ENCODE measurements around the gene GULP1.
"Not testable (repeated sequence)": the region's sequence is repeated elsewhere in the genome, so short reads cannot be mapped to it uniquely, and the experiment has no call there.

GULP1 gene

GRCh38 chr2:188527581-188527993, 235.9 kb downstream of the GULP1 start:
- ATAC-seq: no peak
- DNase-seq: no peak

GRCh38 chr2:188529710-188530109, 238.0 kb downstream of the GULP1 start:
- ATAC-seq (no peak), DNase-seq (no peak)

- no peak for DNase-seq
- no peak for ATAC-seq
Observed at GRCh38 chr2:188534875-188535274, 243.2 kb downstream of the GULP1 start.

GRCh38 chr2:188551671-188552070, 260.0 kb downstream of the GULP1 start:
- no peak for ATAC-seq
- no peak for DNase-seq

- ATAC-seq (no peak), DNase-seq (no peak)
Observed at GRCh38 chr2:188557081-188557480, 265.4 kb downstream of the GULP1 start.

- DNase-seq, ATAC-seq: not testable (repeated sequence)
Observed at GRCh38 chr2:188559455-188559854, 267.8 kb downstream of the GULP1 start.

DNA sequence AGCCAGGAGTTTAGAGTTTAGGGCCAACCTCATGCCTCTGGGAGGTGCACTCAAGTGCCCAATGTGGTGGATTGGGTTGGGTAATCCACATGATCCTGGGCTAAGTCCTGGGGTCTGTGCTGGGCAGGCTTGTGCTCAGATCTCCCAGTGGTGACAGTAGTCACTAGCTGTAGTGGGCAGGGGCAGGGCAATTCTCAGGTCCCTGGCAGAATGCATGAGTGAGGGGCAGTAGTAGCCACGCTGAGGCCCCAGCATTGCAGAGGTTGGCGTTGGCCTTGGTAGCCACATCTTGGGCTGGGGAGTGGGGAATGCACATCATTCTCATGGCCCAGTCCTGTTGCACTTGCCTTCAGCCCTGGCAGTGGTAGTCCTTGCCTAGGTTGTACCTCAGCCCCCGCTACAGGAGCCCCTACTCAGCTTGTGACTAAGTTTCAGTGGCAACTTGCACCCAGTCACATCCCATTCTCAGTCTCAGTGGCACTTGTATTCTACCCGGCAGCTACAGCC, 269.9 kb downstream of the GULP1 start:
- DNase-seq: no peak
- ATAC-seq: no peak

DNA sequence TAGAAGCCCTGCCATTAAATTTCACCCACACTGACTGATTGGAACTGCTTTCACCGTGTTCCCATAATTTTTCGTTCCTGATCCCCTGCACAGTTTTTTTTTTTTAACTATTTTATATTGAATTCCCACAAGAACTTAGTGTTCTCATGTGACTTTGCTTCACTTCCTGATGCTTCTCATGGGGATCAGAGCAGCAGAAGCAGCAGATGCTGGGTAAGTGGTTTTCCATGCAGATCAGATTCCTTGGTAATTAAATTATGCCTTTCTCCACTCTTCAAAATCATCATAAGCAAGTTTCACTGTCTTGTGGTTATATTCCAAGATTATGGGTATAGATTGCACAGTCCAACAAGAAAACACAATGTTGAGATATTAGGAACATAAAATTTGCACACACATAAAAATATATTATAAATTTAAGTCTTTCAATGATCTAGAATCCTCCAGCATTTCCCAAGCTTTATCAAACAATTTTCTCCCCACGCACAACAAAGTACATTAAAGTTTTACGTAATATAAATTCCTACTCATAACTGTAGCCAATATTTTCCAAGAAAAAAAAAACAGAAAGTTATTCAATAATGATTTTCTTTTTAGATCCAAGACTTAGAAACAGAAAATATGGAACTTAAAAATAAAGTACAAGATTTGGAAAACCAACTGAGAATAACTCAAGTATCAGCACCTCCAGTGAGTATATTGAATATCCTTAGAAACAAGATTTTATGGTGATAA, 277.9 kb downstream of the GULP1 start:
- ATAC-seq: no peak
- DNase-seq: no peak

- ATAC-seq (no peak), DNase-seq (no peak)
Observed at GRCh38 chr2:188570370-188570769, 278.7 kb downstream of the GULP1 start.

GRCh38 chr2:188571543-188572303, 280.0 kb downstream of the GULP1 start:
- ATAC-seq (no peak), DNase-seq (no peak)

DNA sequence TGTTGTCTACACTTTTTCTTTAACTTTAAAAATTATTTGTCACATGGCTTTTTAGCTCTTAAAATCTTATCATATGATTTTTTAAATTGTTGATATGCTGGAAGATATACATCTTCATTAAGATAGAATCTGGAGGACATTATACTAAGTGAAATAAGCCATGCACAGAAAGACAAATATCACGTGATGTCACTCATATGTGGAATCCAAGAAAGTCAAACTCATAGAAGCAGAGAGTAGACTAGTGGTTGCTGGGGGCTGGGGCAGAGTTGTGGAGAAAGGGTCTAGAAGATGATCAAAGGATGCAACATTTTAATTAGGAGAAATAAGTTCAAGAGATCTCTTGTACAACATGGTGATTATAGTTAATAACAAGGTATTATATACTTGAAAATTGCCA, 280.9 kb downstream of the GULP1 start:
- ATAC-seq: no peak
- no peak for DNase-seq

DNA sequence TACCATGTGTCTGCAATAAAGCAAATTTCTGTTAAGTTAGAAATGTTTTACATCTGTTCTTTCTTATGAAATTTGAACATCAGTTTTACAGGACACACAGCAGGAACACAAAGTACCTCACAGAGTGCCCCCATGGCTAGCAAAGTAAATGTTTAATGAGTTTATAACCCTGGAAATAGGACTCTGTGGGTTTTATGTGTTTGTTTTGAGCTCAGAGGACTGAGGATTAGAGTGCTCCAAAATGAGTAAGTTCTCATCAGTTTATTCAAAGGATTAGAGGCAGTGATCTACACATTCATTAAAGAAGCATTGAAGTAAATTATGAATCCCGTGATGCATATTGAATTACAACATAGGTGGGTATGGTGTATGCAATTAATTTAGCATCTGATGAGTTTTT, 281.8 kb downstream of the GULP1 start:
- DNase-seq: no peak
- ATAC-seq: no peak

- ATAC-seq (no peak), DNase-seq (no peak)
Observed at GRCh38 chr2:188576006-188576405, 284.3 kb downstream of the GULP1 start.

GRCh38 chr2:188576651-188577050, 285.0 kb downstream of the GULP1 start:
- no peak for DNase-seq
- ATAC-seq: no peak

DNA sequence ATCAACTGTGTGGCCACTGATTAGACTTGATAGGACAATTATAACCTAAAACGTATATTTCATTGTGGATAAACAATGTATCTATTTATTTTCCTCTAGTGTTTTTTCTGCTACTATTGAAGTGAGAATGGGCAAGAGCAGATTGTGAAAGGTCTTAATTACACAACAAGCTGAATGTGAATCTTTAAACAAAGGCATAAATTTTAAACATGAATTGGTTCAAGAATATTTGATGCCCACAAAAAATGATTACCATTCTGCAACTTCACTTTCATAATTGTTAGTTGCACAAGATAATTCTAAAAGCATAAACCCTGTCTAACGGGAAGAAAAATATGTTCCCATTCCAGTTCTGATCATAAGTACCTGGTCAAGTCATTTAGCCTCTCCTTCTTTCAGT, 285.6 kb downstream of the GULP1 start:
- ATAC-seq (no peak), DNase-seq (no peak)

- DNase-seq: no peak
Observed at GRCh38 chr2:188580738-188581137, 289.1 kb downstream of the GULP1 start.

DNA sequence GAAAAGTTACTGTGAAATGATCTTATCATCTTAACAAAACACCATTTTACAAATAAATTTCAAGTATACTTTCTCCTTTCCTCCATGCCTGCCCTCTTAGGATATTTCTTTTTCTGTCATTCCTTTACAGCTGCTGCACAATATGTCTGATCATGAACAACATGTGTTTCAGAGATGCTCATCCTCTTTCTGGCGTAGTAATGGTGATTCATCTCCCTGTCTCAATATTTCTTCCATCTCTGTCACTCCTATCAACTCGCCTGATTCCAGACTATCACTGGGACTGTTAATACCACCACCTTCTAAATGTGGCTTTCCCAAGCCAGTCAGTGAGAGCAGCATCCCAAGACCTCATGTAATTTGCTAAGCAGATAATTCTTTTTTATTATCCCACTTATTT, 290.5 kb downstream of the GULP1 start:
- ATAC-seq: no peak
- no peak for DNase-seq

More at GRCh38 chr2:188580738-188581137, 289.1 kb downstream of the GULP1 start:
- no peak for ATAC-seq

DNA sequence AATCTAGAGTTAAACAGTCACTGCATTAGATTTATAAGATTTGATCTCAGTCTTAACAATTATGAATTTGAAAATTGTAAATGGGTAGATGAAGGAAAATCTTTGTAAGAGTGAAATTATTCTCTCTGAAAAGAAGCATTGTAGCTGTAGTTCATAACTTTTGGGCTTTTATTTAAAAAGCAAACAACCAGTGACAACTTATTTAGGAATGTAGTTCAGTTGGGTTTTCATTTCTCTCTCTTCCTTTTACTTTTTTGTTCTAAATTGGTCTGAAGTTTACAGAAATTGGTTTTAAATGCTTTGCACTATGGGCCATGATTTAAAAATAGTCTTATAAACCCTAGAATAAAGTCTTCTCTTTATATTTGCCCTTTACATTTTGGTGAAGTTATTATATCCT, 296.6 kb downstream of the GULP1 start:
- DNase-seq (no peak), ATAC-seq (no peak)

- no peak for DNase-seq
Observed at GRCh38 chr2:188596054-188596453, 304.4 kb downstream of the GULP1 start.

GRCh38 chr2:188598551-188598950, 306.9 kb downstream of the GULP1 start:
- DNase-seq: no peak
- no peak for ATAC-seq

More at GRCh38 chr2:188596054-188596453, 304.4 kb downstream of the GULP1 start:
- ATAC-seq: no peak

- DNase-seq (no peak), ATAC-seq (no peak)
Observed at GRCh38 chr2:188599140-188599539, 307.5 kb downstream of the GULP1 start.

- DNase-seq (no peak), ATAC-seq (no peak)
Observed at GRCh38 chr2:188600536-188601210, 309.0 kb downstream of the GULP1 start.

DNA sequence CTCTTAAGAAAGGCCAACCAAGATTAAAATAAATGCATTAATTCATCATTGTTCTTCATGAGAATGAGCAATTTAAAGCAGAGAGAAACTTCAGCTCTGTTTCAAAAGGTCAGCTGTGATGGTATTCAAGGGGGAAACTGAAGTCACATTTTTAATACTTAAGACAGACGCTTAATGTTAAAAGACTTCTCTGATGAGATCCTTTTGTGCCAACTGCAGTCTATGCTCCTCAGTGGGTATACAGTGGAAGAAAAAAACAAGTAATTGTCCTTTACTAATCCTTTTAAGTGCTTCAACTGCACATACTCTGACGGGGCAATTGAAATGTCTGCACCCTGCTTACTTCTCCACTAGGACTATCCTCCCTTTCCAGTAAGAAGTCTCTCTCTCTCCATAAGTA, 309.7 kb downstream of the GULP1 start:
- ATAC-seq (no peak), DNase-seq (no peak)
